ENCODE data around the gene EREG. TPM values are rescaled to one million over a fixed set of nuclear protein-coding genes. Genes with fewer than 3 reads are reported as not detected.

Gene EREG
- total and polyA plus RNA-seq, 2 donors (not counting 1 experiment from before 2014, with no cell fraction given), result 0.33 TPM; not detected in 1

DNA sequence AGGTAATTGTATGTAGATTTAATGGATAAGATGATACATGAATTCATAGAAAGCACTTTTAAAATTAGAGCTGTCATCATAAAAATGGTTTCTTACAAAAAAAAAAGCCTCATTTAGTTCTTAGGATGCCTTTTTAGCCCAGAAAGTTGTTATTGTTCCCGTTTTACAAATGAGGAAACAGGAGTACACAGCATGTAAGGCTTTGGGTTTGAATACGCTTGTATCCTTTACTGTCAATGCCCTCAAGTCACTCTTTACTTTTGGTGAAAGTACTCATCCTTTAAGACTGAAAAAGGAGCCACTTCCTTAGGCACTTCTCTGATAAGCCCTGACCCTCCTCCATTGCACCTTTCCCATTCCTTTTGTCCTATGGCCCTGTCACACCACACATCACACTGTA lies 4.9 kb downstream of the EREG start:
- DNase-seq (no peak), ATAC-seq (ENCODE audit: low read depth) (no peak)
- Mint-ChIP-seq H3K4me3 (no peak overlapping the region), H3K27me3 (peaks cover 29% of the 10 kb centered on the region), H3K27ac (no peak overlapping the region), H3K4me1 (peaks cover 6% of the 10 kb centered on the region), H3K9me3 (ENCODE audit: insufficient read depth) (no peaks in the 10 kb centered on the region)
- H3K27me3 ChIP-seq (replicated peaks in 1 of 4; ENCODE audit: control extremely low read depth in 1 of 4, control insufficient read depth in 3 of 4, insufficient read depth in 4 of 4, low read length in 3 of 4), result peaks cover 0 to 16% (median 10%) of the 10 kb centered on the region in 4 experiments
- H3K36me3 ChIP-seq (replicated peaks in 1 of 2; ENCODE audit: control extremely low read depth in 1 of 2, control insufficient read depth in 1 of 2, extremely low read depth in 1 of 2, insufficient read depth in 2 of 2, low read length in 1 of 2), result no peaks in the 10 kb centered on the region
- H3K9ac ChIP-seq (ENCODE audit: low read length), result no peak overlapping the region
- POLR2A ChIA-PET, result no interaction called here
- no peak overlapping the region for H3K4me2 ChIP-seq (replicated peaks; ENCODE audit: low read depth, low read length, poor library complexity, severe bottlenecking)
- no peak for TF ChIP-seq EZH2 (IDR thresholded peaks at IDR 0.05; ENCODE audit: borderline replicate concordance, insufficient read depth, low read depth, low read length, poor library complexity, severe bottlenecking)
- TF ChIP-seq, protein P1, sequence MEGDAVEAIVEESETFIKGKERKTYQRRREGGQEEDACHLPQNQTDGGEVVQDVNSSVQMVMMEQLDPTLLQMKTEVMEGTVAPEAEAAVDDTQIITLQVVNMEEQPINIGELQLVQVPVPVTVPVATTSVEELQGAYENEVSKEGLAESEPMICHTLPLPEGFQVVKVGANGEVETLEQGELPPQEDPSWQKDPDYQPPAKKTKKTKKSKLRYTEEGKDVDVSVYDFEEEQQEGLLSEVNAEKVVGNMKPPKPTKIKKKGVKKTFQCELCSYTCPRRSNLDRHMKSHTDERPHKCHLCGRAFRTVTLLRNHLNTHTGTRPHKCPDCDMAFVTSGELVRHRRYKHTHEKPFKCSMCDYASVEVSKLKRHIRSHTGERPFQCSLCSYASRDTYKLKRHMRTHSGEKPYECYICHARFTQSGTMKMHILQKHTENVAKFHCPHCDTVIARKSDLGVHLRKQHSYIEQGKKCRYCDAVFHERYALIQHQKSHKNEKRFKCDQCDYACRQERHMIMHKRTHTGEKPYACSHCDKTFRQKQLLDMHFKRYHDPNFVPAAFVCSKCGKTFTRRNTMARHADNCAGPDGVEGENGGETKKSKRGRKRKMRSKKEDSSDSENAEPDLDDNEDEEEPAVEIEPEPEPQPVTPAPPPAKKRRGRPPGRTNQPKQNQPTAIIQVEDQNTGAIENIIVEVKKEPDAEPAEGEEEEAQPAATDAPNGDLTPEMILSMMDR (IDR thresholded peaks at IDR 0.05), result no peak
- WGBS (ENCODE audit: insufficient coverage), result no CpG with 5 or more reads among the region's 2 CpGs
- CTCF ChIA-PET, result interaction anchor here (1.0 to 2.9 kb wide), 4 partner anchors 75 to 305 kb away, joined by 4 to 21 read pairs (median 6); partner anchors contain the start of gene AREG
- no peaks in the 10 kb centered on the region for H3K79me2 ChIP-seq (ENCODE audit: control insufficient read depth, insufficient read depth, low read length)
- no peak overlapping the region for H3K4me3 ChIP-seq (ENCODE audit: control extremely low read depth in 1 of 5, extremely low read depth in 1 of 5, insufficient read depth in 1 of 5, low read depth in 2 of 5, low read length in 4 of 5)
- no peaks in the 10 kb centered on the region for H4K20me1 ChIP-seq (ENCODE audit: control insufficient read depth, insufficient read depth, low read length, poor library complexity, severe bottlenecking)
- no peak overlapping the region for H2AFZ ChIP-seq (ENCODE audit: insufficient read depth, low read depth, low read length, poor library complexity, severe bottlenecking)
- no peaks in the 10 kb centered on the region for H3K9me3 ChIP-seq (ENCODE audit: control extremely low read depth in 1 of 3, control insufficient read depth in 2 of 3, insufficient read depth in 1 of 3, low read length in 2 of 3)
- H3K4me1 ChIP-seq (ENCODE audit: control insufficient read depth in 2 of 2, insufficient read depth in 2 of 2, low read length in 2 of 2), result peaks cover 6 to 11% of the 10 kb centered on the region in 2 donors
- intact Hi-C loops (cut with micrococcal nuclease), result loop anchor here (10.0 kb wide), 1 partner anchor 505 kb away; no protein-coding TSS in a partner anchor
- H3K27ac ChIP-seq (ENCODE audit: low read length in 2 of 2), result no peak overlapping the region

DNA sequence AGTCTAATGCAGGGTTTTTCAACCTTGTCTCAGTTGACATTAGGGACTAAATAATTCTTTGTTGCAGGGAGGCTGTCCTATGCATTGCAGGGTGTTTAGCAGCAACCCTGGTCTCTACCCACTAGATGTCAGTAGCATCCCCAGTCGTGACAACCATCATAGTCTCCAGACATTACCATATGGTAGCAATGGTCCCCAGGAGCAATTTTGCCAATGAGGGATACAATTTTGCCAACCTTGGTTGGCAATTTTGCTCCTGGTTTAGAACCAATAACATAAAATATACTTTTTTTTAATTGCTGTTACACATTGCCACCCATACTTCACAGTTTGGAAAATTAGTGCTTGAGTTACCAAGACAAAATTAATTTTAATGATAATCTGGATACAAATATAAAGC lies 6.0 kb downstream of the EREG start:
- no peaks in the 10 kb centered on the region for H3K9me3 Mint-ChIP-seq (ENCODE audit: insufficient read depth)
- WGBS (ENCODE audit: insufficient coverage), result 11% methylated on average over 1 of the region's 1 CpG
- POLR2A ChIA-PET, result no interaction called here
- Histone ChIP-seq H3K79me2 (ENCODE audit: control insufficient read depth, insufficient read depth, low read length) (no peaks in the 10 kb centered on the region), H3K4me2 (replicated peaks; ENCODE audit: low read depth, low read length, poor library complexity, severe bottlenecking) (no peak overlapping the region), H3K9me3 (ENCODE audit: control extremely low read depth in 1 of 3, control insufficient read depth in 2 of 3, insufficient read depth in 1 of 3, low read length in 2 of 3) (no peaks in the 10 kb centered on the region), H3K9ac (ENCODE audit: low read length) (no peak overlapping the region), H3K27me3 (replicated peaks in 1 of 4; ENCODE audit: control extremely low read depth in 1 of 4, control insufficient read depth in 3 of 4, insufficient read depth in 4 of 4, low read length in 3 of 4) (peaks cover 0 to 7% (median 3%) of the 10 kb centered on the region in 4 experiments), H3K4me3 (ENCODE audit: control extremely low read depth in 1 of 5, extremely low read depth in 1 of 5, insufficient read depth in 1 of 5, low read depth in 2 of 5, low read length in 4 of 5) (no peak overlapping the region), H2AFZ (ENCODE audit: insufficient read depth, low read depth, low read length, poor library complexity, severe bottlenecking) (no peak overlapping the region), H3K27ac (ENCODE audit: low read length in 2 of 2) (no peak overlapping the region), H3K4me1 (ENCODE audit: control insufficient read depth in 2 of 2, insufficient read depth in 2 of 2, low read length in 2 of 2) (peaks cover 0 to under 1% of the 10 kb centered on the region in 2 donors), H3K36me3 (replicated peaks in 1 of 2; ENCODE audit: control extremely low read depth in 1 of 2, control insufficient read depth in 1 of 2, extremely low read depth in 1 of 2, insufficient read depth in 2 of 2, low read length in 1 of 2) (no peaks in the 10 kb centered on the region), H4K20me1 (ENCODE audit: control insufficient read depth, insufficient read depth, low read length, poor library complexity, severe bottlenecking) (no peaks in the 10 kb centered on the region)
- TF ChIP-seq, protein P1 (IDR thresholded peaks at IDR 0.05), result peak; percentile 75
- TF ChIP-seq EZH2 (IDR thresholded peaks at IDR 0.05; ENCODE audit: borderline replicate concordance, insufficient read depth, low read depth, low read length, poor library complexity, severe bottlenecking), result no peak
- no peak overlapping the region for H3K27ac Mint-ChIP-seq
- intact Hi-C loops (cut with micrococcal nuclease), result loop anchor here (1.0 to 10.0 kb wide), 2 partner anchors 304 to 504 kb away; no protein-coding TSS in a partner anchor
- DNase-seq, result peak; percentile 52
- H3K27me3 Mint-ChIP-seq, result peaks cover 22% of the 10 kb centered on the region
- no peak overlapping the region for H3K4me3 Mint-ChIP-seq
- ATAC-seq (ENCODE audit: low read depth), result peak; percentile 64
- CTCF ChIA-PET, result interaction anchor here (1.0 to 2.9 kb wide), 5 partner anchors 161 to 305 kb away, joined by 4 to 21 read pairs (median 9); no protein-coding TSS in a partner anchor
- no peaks in the 10 kb centered on the region for H3K4me1 Mint-ChIP-seq
